ENCODE results near the gene NAPA.

Gene NAPA

DNA sequence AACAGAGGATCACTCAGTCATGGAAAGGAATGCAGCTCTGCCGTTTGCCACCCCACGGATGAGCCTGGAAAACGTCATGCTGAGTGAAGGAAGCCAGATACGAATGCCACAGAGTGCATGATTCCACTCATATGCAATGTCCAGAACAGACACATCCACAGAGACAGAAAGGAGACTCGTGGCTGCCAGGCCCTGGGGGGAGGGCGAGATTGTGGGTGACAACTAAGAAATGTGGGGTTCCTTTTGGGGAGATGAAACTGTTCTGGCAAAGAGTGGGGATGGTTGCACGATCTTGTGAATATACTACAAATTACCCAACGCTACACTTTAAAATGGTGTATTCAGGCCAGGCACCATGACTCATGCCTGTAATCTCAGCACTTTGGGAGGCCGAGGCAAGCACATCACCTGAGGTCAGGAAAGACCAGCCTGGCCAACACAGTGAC, 27.2 kb upstream of the NAPA start:
- Histone ChIP-seq H3K36me3 (ENCODE audit: control insufficient read depth, insufficient read depth, low read length) (no peaks in the 10 kb centered on the region), H3K27me3 (replicated peaks; ENCODE audit: control insufficient read depth, insufficient read depth, low read length) (no peaks in the 10 kb centered on the region), H3K4me3 (replicated peaks; ENCODE audit: low read depth, low read length) (no peak overlapping the region)
- TF ChIP-seq, protein P1, sequence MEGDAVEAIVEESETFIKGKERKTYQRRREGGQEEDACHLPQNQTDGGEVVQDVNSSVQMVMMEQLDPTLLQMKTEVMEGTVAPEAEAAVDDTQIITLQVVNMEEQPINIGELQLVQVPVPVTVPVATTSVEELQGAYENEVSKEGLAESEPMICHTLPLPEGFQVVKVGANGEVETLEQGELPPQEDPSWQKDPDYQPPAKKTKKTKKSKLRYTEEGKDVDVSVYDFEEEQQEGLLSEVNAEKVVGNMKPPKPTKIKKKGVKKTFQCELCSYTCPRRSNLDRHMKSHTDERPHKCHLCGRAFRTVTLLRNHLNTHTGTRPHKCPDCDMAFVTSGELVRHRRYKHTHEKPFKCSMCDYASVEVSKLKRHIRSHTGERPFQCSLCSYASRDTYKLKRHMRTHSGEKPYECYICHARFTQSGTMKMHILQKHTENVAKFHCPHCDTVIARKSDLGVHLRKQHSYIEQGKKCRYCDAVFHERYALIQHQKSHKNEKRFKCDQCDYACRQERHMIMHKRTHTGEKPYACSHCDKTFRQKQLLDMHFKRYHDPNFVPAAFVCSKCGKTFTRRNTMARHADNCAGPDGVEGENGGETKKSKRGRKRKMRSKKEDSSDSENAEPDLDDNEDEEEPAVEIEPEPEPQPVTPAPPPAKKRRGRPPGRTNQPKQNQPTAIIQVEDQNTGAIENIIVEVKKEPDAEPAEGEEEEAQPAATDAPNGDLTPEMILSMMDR (IDR thresholded peaks at IDR 0.05; ENCODE audit: insufficient read depth, low read length, poor library complexity, severe bottlenecking), result no peak
- DNase-seq (ENCODE audit: extremely low read depth, insufficient read length), result no peak

DNA sequence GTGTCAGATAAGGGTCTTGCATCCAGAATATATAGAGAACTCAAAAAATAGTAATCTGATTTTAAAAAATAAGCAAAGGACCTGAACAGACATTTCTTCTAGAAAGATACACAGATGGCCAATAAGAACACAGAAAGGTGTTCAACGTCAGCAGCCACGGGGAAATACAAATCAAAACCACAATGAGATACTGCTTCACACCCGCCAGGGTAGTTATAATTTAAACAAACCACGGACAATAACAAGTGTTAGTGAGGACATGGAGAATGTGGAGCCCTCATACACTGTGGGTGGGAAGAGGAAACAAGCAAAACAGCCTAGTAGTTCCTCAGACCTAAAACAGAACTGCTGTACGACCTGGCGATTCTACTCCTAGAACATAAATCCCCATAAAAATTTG, 26.7 kb upstream of the NAPA start:
- no peaks in the 10 kb centered on the region for H3K36me3 ChIP-seq (ENCODE audit: control insufficient read depth, insufficient read depth, low read length)
- no peak overlapping the region for H3K4me3 ChIP-seq (replicated peaks; ENCODE audit: low read depth, low read length)
- H3K27me3 ChIP-seq (replicated peaks; ENCODE audit: control insufficient read depth, insufficient read depth, low read length), result no peaks in the 10 kb centered on the region
- DNase-seq (ENCODE audit: extremely low read depth, insufficient read length), result no peak
- TF ChIP-seq, protein P1 (IDR thresholded peaks at IDR 0.05; ENCODE audit: insufficient read depth, low read length, poor library complexity, severe bottlenecking), result no peak

DNA sequence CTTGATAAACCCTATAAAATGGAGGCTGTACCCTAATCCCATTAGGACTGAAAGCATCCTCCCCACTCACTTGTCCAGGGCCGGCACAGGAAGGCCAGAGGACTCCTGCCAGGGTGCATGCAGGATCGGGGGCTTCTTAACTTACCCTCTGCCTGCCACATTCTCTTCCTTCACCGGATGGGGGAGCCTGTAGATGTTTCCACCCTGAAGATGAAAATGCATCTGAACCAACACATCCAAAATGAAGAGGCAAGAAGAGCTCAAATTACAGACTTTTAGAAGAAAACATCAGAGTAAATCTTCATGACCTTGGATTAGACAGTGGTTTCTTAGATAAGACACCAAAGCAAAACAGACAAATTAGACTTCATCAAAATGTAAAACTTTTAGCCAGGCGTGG, 25.9 kb upstream of the NAPA start:
- no peaks in the 10 kb centered on the region for H3K36me3 ChIP-seq (ENCODE audit: control insufficient read depth, insufficient read depth, low read length)
- no peak overlapping the region for H3K4me3 ChIP-seq (replicated peaks; ENCODE audit: low read depth, low read length)
- TF ChIP-seq, protein P1 (IDR thresholded peaks at IDR 0.05; ENCODE audit: insufficient read depth, low read length, poor library complexity, severe bottlenecking), result peak; percentile 31
- H3K27me3 ChIP-seq (replicated peaks; ENCODE audit: control insufficient read depth, insufficient read depth, low read length), result no peaks in the 10 kb centered on the region
- no peak for DNase-seq (ENCODE audit: extremely low read depth, insufficient read length)

DNA sequence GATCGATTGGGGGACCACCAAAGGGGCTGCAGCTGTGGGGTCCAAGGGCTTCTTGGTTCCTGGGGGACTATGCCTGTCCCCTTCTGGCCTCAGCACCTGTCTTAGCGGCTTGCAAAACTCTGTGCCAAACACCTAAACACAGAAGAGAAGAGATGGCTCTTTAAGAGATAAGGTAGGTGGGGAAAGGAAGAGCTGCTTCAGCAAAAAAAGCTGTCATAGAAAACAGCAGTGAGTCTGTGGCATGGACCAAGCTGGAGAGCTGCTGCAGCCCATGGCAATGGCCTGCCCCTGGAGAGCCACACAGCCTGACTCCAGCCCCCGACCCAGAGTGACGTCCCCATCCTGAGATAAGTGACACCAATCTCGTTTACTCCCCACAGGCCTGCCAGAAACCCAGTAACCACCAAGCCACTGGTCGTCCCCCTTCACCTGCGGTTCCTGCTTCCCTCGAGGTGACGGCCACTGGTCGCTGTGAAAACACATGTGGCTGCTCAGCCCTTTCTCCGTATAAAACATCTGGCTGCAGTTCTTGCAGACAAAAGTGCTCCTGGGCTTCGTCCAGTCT, 25.0 kb upstream of the NAPA start:
- no peak for DNase-seq (ENCODE audit: extremely low read depth, insufficient read length)
- TF ChIP-seq, protein P1 (IDR thresholded peaks at IDR 0.05; ENCODE audit: insufficient read depth, low read length, poor library complexity, severe bottlenecking), result no peak
- Histone ChIP-seq H3K27me3 (replicated peaks; ENCODE audit: control insufficient read depth, insufficient read depth, low read length) (no peaks in the 10 kb centered on the region), H3K4me3 (replicated peaks; ENCODE audit: low read depth, low read length) (no peak overlapping the region), H3K36me3 (ENCODE audit: control insufficient read depth, insufficient read depth, low read length) (no peaks in the 10 kb centered on the region)

DNA sequence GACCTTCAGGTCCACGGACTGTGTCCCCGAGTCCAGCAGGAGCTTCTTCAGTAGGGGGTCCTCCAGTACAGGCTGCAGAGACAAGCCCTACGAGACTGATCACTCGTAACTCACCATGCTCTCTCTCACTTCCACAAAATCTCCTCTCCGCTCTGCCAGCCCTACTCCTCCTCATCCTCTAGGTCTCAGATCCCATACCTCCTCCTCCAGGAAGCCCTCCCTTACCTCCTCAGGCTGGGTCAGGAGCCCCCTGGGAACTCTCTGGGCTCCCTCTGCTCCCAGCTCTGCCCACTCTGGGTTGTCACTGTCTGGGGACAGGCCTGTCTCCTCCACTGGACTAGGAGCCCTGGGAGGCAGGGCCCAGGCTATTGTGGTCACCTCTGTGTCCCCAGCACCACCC, 23.9 kb upstream of the NAPA start:
- no peaks in the 10 kb centered on the region for H3K36me3 ChIP-seq (ENCODE audit: control insufficient read depth, insufficient read depth, low read length)
- no peak for DNase-seq (ENCODE audit: extremely low read depth, insufficient read length)
- H3K27me3 ChIP-seq (replicated peaks; ENCODE audit: control insufficient read depth, insufficient read depth, low read length), result no peaks in the 10 kb centered on the region
- TF ChIP-seq, protein P1 (IDR thresholded peaks at IDR 0.05; ENCODE audit: insufficient read depth, low read length, poor library complexity, severe bottlenecking), result no peak
- no peak overlapping the region for H3K4me3 ChIP-seq (replicated peaks; ENCODE audit: low read depth, low read length)

DNA sequence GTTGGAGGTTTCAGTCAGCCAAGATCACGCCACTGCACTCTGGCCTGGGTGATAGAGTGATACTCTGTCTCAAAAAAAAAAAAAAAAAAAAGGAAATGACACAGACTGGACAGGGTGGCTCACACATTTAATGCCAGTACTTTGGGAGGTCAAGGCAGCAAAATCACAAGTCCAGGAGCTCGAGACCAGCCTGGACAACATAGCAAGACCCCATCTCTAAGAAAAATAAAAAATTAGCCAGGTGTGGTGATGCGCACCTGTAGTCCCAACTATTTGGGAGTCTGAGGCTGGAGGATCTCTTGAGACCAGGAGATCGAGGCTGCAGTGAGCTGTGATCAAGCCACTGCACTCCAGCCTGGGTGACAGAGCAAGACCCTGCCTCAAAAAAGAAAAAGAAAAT, 22.6 kb upstream of the NAPA start:
- DNase-seq (ENCODE audit: extremely low read depth, insufficient read length), result no peak
- Histone ChIP-seq H3K36me3 (ENCODE audit: control insufficient read depth, insufficient read depth, low read length) (no peaks in the 10 kb centered on the region), H3K27me3 (replicated peaks; ENCODE audit: control insufficient read depth, insufficient read depth, low read length) (no peaks in the 10 kb centered on the region), H3K4me3 (replicated peaks; ENCODE audit: low read depth, low read length) (no peak overlapping the region)
- TF ChIP-seq, protein P1 (IDR thresholded peaks at IDR 0.05; ENCODE audit: insufficient read depth, low read length, poor library complexity, severe bottlenecking), result no peak
